Activated CD4-positive, alpha-beta T cell treated with anti-CD3 and anti-CD28 coated beads, Interleukin-2, amount 10 ng/mL, durations not matched to agents 7 days and 5 days (primary cell): Measurements from ENCODE around the gene ATP7B. TPM values are rescaled to one million over a fixed set of nuclear protein-coding genes. Genes with fewer than 3 reads are reported as not detected.

Experiments
- CTCF ChIA-PET: fragments of 350-600 bp; sonication (Branson Sonifier 250); formaldehyde crosslinking; loops from one replicate; lab custom pipeline; 2021; ENCODE audit warnings: antibody characterized with exemption; lab: Charles Lee
- POLR2A ChIA-PET: fragments of 350-600 bp; sonication (Branson Sonifier 250); formaldehyde crosslinking; loops from one replicate; lab custom pipeline; 2021; ENCODE audit warnings: antibody characterized with exemption; lab: Charles Lee
- DNase-seq: peaks from one replicate; pipeline ENCODE4 v3.0.0-alpha.2; 2020
- H3K27ac Mint-ChIP-seq: one replicate; pipeline ENCODE4 v1.8.0; 2021; ENCODE audit warnings: mild to moderate bottlenecking, moderate library complexity, mixed read lengths
- H3K27me3 Mint-ChIP-seq: one replicate; pipeline ENCODE4 v1.8.0; 2021; ENCODE audit warnings: mixed read lengths
- H3K36me3 Mint-ChIP-seq: one replicate; pipeline ENCODE4 v1.8.0; 2021; ENCODE audit warnings: low read depth, mixed read lengths
- H3K4me1 Mint-ChIP-seq: one replicate; pipeline ENCODE4 v1.8.0; 2021; ENCODE audit warnings: mixed read lengths
- H3K4me3 Mint-ChIP-seq: one replicate; pipeline ENCODE4 v1.8.0; 2021; ENCODE audit warnings: mild to moderate bottlenecking, moderate library complexity, mixed read lengths
- H3K9me3 Mint-ChIP-seq: one replicate; pipeline ENCODE4 v1.8.0; 2021; ENCODE audit warnings: mixed read lengths
- total RNA-seq, 2 experiments: library from RNA; stranded (reverse); gene quantifications; one replicate each; pipeline ENCODE4 v1.2.3, GENCODE V29; 2021

The ATP7B gene
- total RNA-seq, 2 experiments from 2014 or later, result 0.62 to 0.74 TPM

GRCh38 chr13:52003541-52003940 is 7.7 kb downstream of the ATP7B start:
- Mint-ChIP-seq H3K9me3 (no peaks in the 10 kb centered on the region), H3K36me3 (no peaks in the 10 kb centered on the region), H3K4me3 (no peak overlapping the region), H3K4me1 (no peaks in the 10 kb centered on the region), H3K27me3 (peaks cover 10% of the 10 kb centered on the region), H3K27ac (no peak overlapping the region)
- CTCF ChIA-PET, result interaction anchor here (1.1 kb wide), 1 partner anchor 69 kb away, joined by 3 read pairs; no protein-coding TSS in a partner anchor
- DNase-seq, result no peak
- POLR2A ChIA-PET, result no interaction called here

- Mint-ChIP-seq H3K9me3 (no peaks in the 10 kb centered on the region), H3K36me3 (no peaks in the 10 kb centered on the region), H3K27ac (no peak overlapping the region), H3K4me1 (no peaks in the 10 kb centered on the region), H3K27me3 (peaks cover 5% of the 10 kb centered on the region), H3K4me3 (no peak overlapping the region)
- ChIA-PET POLR2A (no interaction called here), CTCF (no interaction called here)
- no peak for DNase-seq
Observed at GRCh38 chr13:52002361-52002760, 8.9 kb downstream of the ATP7B start.

GRCh38 chr13:52001120-52001731 is 10.0 kb downstream of the ATP7B start:
- H3K36me3 Mint-ChIP-seq, result no peaks in the 10 kb centered on the region
- POLR2A ChIA-PET, result no interaction called here
- peaks cover 5% of the 10 kb centered on the region for H3K27me3 Mint-ChIP-seq
- no peak for DNase-seq
- H3K4me3 Mint-ChIP-seq, result no peak overlapping the region
- H3K9me3 Mint-ChIP-seq, result no peaks in the 10 kb centered on the region
- CTCF ChIA-PET, result interaction anchor here (0.7 to 1.5 kb wide), 3 partner anchors 85 to 128 kb away, joined by 3 to 4 read pairs (median 3); partner anchors contain the start of gene NEK5
- H3K4me1 Mint-ChIP-seq, result peaks cover 2% of the 10 kb centered on the region
- H3K27ac Mint-ChIP-seq, result no peak overlapping the region

- ChIA-PET POLR2A (no interaction called here), CTCF (interaction anchor here (0.6 kb wide), 1 partner anchor 89 kb away, joined by 5 read pairs; no protein-coding TSS in a partner anchor)
- Mint-ChIP-seq H3K27me3 (peaks cover 7% of the 10 kb centered on the region), H3K27ac (no peak overlapping the region), H3K36me3 (no peaks in the 10 kb centered on the region), H3K9me3 (no peaks in the 10 kb centered on the region), H3K4me1 (peaks cover 11% of the 10 kb centered on the region), H3K4me3 (no peak overlapping the region)
- DNase-seq, result no peak
Observed at GRCh38 chr13:51999921-52000320, 11.3 kb downstream of the ATP7B start.

GRCh38 chr13:51999510-51999911 is 11.7 kb downstream of the ATP7B start:
- H3K27ac Mint-ChIP-seq, result no peak overlapping the region
- CTCF ChIA-PET, result no interaction called here
- no peak overlapping the region for H3K4me3 Mint-ChIP-seq
- H3K9me3 Mint-ChIP-seq, result no peaks in the 10 kb centered on the region
- POLR2A ChIA-PET, result no interaction called here
- H3K36me3 Mint-ChIP-seq, result no peaks in the 10 kb centered on the region
- peaks cover 11% of the 10 kb centered on the region for H3K4me1 Mint-ChIP-seq
- H3K27me3 Mint-ChIP-seq, result peaks cover 9% of the 10 kb centered on the region
- no peak for DNase-seq

- no peak for DNase-seq
- H3K27ac Mint-ChIP-seq, result no peak overlapping the region
- H3K4me3 Mint-ChIP-seq, result no peak overlapping the region
- ChIA-PET POLR2A (no interaction called here), CTCF (no interaction called here)
- H3K36me3 Mint-ChIP-seq, result no peaks in the 10 kb centered on the region
- H3K27me3 Mint-ChIP-seq, result peaks cover 10% of the 10 kb centered on the region
- H3K9me3 Mint-ChIP-seq, result no peaks in the 10 kb centered on the region
- H3K4me1 Mint-ChIP-seq, result peaks cover 11% of the 10 kb centered on the region
Observed at GRCh38 chr13:51998723-51999509, 12.3 kb downstream of the ATP7B start.

GRCh38 chr13:51997641-51998330 is 13.5 kb downstream of the ATP7B start:
- no peak overlapping the region for H3K4me3 Mint-ChIP-seq
- H3K27me3 Mint-ChIP-seq, result peaks cover 10% of the 10 kb centered on the region
- CTCF ChIA-PET, result no interaction called here

GRCh38 chr13:51997186-51997585 is 14.1 kb downstream of the ATP7B start:
- H3K27me3 Mint-ChIP-seq, result peaks cover 10% of the 10 kb centered on the region
- no peaks in the 10 kb centered on the region for H3K36me3 Mint-ChIP-seq
- H3K27ac Mint-ChIP-seq, result no peak overlapping the region
- H3K4me3 Mint-ChIP-seq, result no peak overlapping the region
- DNase-seq, result no peak
- ChIA-PET POLR2A (no interaction called here), CTCF (no interaction called here)
- peaks cover 11% of the 10 kb centered on the region for H3K4me1 Mint-ChIP-seq
- H3K9me3 Mint-ChIP-seq, result no peaks in the 10 kb centered on the region

More at GRCh38 chr13:51997641-51998330, 13.5 kb downstream of the ATP7B start:
- Mint-ChIP-seq H3K9me3 (no peaks in the 10 kb centered on the region), H3K4me1 (peaks cover 11% of the 10 kb centered on the region), H3K27ac (no peak overlapping the region), H3K36me3 (no peaks in the 10 kb centered on the region)
- POLR2A ChIA-PET, result no interaction called here
- no peak for DNase-seq

GRCh38 chr13:51996641-51997040 is 14.6 kb downstream of the ATP7B start:
- H3K4me1 Mint-ChIP-seq, result peaks cover 11% of the 10 kb centered on the region
- peaks cover 10% of the 10 kb centered on the region for H3K27me3 Mint-ChIP-seq
- no peaks in the 10 kb centered on the region for H3K36me3 Mint-ChIP-seq
- no peak overlapping the region for H3K4me3 Mint-ChIP-seq
- H3K9me3 Mint-ChIP-seq, result no peaks in the 10 kb centered on the region
- ChIA-PET POLR2A (no interaction called here), CTCF (no interaction called here)
- DNase-seq, result no peak
- no peak overlapping the region for H3K27ac Mint-ChIP-seq

GRCh38 chr13:51995677-51996551 is 15.3 kb downstream of the ATP7B start:
- Mint-ChIP-seq H3K4me1 (peaks cover 11% of the 10 kb centered on the region), H3K36me3 (no peaks in the 10 kb centered on the region), H3K27me3 (peaks cover 10% of the 10 kb centered on the region), H3K27ac (no peak overlapping the region), H3K9me3 (no peaks in the 10 kb centered on the region), H3K4me3 (no peak overlapping the region)
- no peak for DNase-seq
- ChIA-PET POLR2A (no interaction called here), CTCF (no interaction called here)

- Mint-ChIP-seq H3K27ac (no peak overlapping the region), H3K27me3 (peaks cover 7% of the 10 kb centered on the region), H3K4me3 (no peak overlapping the region), H3K9me3 (no peaks in the 10 kb centered on the region), H3K4me1 (peaks cover 11% of the 10 kb centered on the region), H3K36me3 (no peaks in the 10 kb centered on the region)
- ChIA-PET POLR2A (interaction anchor here (0.6 kb wide), 1 partner anchor 575 kb away, joined by 3 read pairs; no protein-coding TSS in a partner anchor), CTCF (no interaction called here)
- no peak for DNase-seq
Observed at GRCh38 chr13:51993713-51994112, 17.5 kb downstream of the ATP7B start.

GRCh38 chr13:51988988-51989618 is 22.1 kb downstream of the ATP7B start:
- no peak overlapping the region for H3K4me3 Mint-ChIP-seq
- no peaks in the 10 kb centered on the region for H3K36me3 Mint-ChIP-seq
- H3K27me3 Mint-ChIP-seq, result peaks cover 24% of the 10 kb centered on the region
- ChIA-PET POLR2A (no interaction called here), CTCF (no interaction called here)
- no peaks in the 10 kb centered on the region for H3K9me3 Mint-ChIP-seq
- no peak overlapping the region for H3K27ac Mint-ChIP-seq
- DNase-seq, result no peak
- no peaks in the 10 kb centered on the region for H3K4me1 Mint-ChIP-seq
